HEK293 (cell line): ENCODE data around the gene ABLIM2.

ENCODE experiments used
- CTCF ChIA-PET: fragments of 350-600 bp; formaldehyde crosslinking; extraction: SDS; loops from one replicate; lab custom pipeline; 2021; ENCODE audit warnings: antibody characterized with exemption; lab: Yijun Ruan, JAX
- POLR2A ChIA-PET: fragments of 300-600 bp; formaldehyde crosslinking; extraction: SDS; loops from one replicate; lab custom pipeline; 2020; ENCODE audit warnings: antibody characterized with exemption, inconsistent platforms; lab: Yijun Ruan, JAX
- H3K27ac ChIP-seq: fragments of 200-500 bp; sonication (Bioruptor generic); 2 replicates; pipeline ENCODE4 v1.5.1; 2014; ENCODE audit warnings: low read depth, low read length, control low read depth, inconsistent platforms; ENCODE audit errors: extremely low read depth
- H3K36me3 ChIP-seq, 2 experiments: fragments of 200-500 bp in 1 of 2; sonication (Bioruptor generic) in 1 of 2; 1 replicate in 1 of 2; 2 replicates in 1 of 2; pipeline ENCODE4 v1.5.1; 2014 to 2017; ENCODE audit warnings: inconsistent platforms in 2 of 2, low read length in 2 of 2; ENCODE audit not compliant: control insufficient read depth in 2 of 2, insufficient read depth in 1 of 2
- H3K4me1 ChIP-seq: fragments of 200-500 bp; sonication (Bioruptor generic); 2 replicates; pipeline ENCODE4 v1.5.1; 2014; ENCODE audit warnings: mild to moderate bottlenecking, low read length, inconsistent platforms; ENCODE audit not compliant: control insufficient read depth, insufficient read depth
- H3K4me3 ChIP-seq: 2 replicates; pipeline ENCODE4 v1.5.1; 2011; ENCODE audit warnings: low read depth, mild to moderate bottlenecking, control low read depth, low read length, moderate library complexity
- H3K9me3 ChIP-seq: fragments of 200-500 bp; sonication (Bioruptor generic); 2 replicates; pipeline ENCODE4 v1.5.1; 2014; ENCODE audit warnings: low read depth, low read length, inconsistent platforms; ENCODE audit not compliant: control insufficient read depth, insufficient read depth
- BCL11B ChIP-seq: fragments of 450-650 bp; formaldehyde crosslinking; IDR thresholded peaks from 2 replicates; pipeline ENCODE4 v1.5.1; 2016; ENCODE audit warnings: low read depth, missing biosample characterization, missing genetic modification characterization
- KLF1 ChIP-seq: fragments of 450-650 bp; formaldehyde crosslinking; IDR thresholded peaks from 2 replicates; pipeline ENCODE4 v1.5.1; 2016; ENCODE audit warnings: missing biosample characterization, missing genetic modification characterization
- PRDM1 ChIP-seq: fragments of 450-650 bp; formaldehyde crosslinking; IDR thresholded peaks from 2 replicates; pipeline ENCODE4; 2016; ENCODE audit warnings: missing biosample characterization, missing genetic modification characterization
- PRDM10 ChIP-seq: fragments of 450-650 bp; formaldehyde crosslinking; IDR thresholded peaks from 2 replicates; pipeline ENCODE4 v1.5.1; 2016; ENCODE audit warnings: missing biosample characterization, missing genetic modification characterization
- RBAK ChIP-seq: fragments of 450-650 bp; formaldehyde crosslinking; IDR thresholded peaks from 2 replicates; pipeline ENCODE4 v1.5.1; 2016; ENCODE audit warnings: missing biosample characterization, missing genetic modification characterization
- SCRT1 ChIP-seq: fragments of 450-650 bp; formaldehyde crosslinking; IDR thresholded peaks from 2 replicates; pipeline ENCODE4 v1.5.1; 2016; ENCODE audit warnings: missing biosample characterization, missing genetic modification characterization, borderline replicate concordance
- TRIM28 ChIP-seq: IDR thresholded peaks from 2 replicates; pipeline ENCODE4 v1.6.1; 2011; ENCODE audit warnings: low read length, control low read depth, borderline replicate concordance
- YY2 ChIP-seq: fragments of 450-650 bp; formaldehyde crosslinking; IDR thresholded peaks from 2 replicates; pipeline ENCODE4 v1.5.1; 2016; ENCODE audit warnings: missing biosample characterization, missing genetic modification characterization
- ZIC2 ChIP-seq: fragments of 450-650 bp; formaldehyde crosslinking; IDR thresholded peaks from 2 replicates; pipeline ENCODE4 v1.5.1; 2016; ENCODE audit warnings: missing biosample characterization, missing genetic modification characterization
- ZNF133 ChIP-seq: fragments of 450-650 bp; formaldehyde crosslinking; IDR thresholded peaks from 2 replicates; pipeline ENCODE4 v1.5.1; 2016; ENCODE audit warnings: missing biosample characterization, missing genetic modification characterization
- ZNF140 ChIP-seq: fragments of 450-650 bp; formaldehyde crosslinking; IDR thresholded peaks from 2 replicates; pipeline ENCODE4 v1.5.1; 2016; ENCODE audit warnings: missing biosample characterization, missing genetic modification characterization
- ZNF148 ChIP-seq: fragments of 450-650 bp; formaldehyde crosslinking; IDR thresholded peaks from 2 replicates; pipeline ENCODE4 v1.5.0; 2017; ENCODE audit warnings: missing biosample characterization, missing genetic modification characterization, borderline replicate concordance
- ZNF266 ChIP-seq: fragments of 450-650 bp; formaldehyde crosslinking; IDR thresholded peaks from 2 replicates; pipeline ENCODE4 v1.5.1; 2016; ENCODE audit warnings: missing biosample characterization, missing genetic modification characterization, low read depth
- ZNF354C ChIP-seq: fragments of 450-650 bp; formaldehyde crosslinking; IDR thresholded peaks from 2 replicates; pipeline ENCODE4 v1.5.1; 2016; ENCODE audit warnings: missing biosample characterization, missing genetic modification characterization, low read depth, borderline replicate concordance
- ZNF426 ChIP-seq: fragments of 450-650 bp; formaldehyde crosslinking; IDR thresholded peaks from 2 replicates; pipeline ENCODE4 v1.5.1; 2017; ENCODE audit warnings: missing biosample characterization, missing genetic modification characterization, mild to moderate bottlenecking, inconsistent platforms, moderate library complexity
- ZNF580 ChIP-seq: fragments of 450-650 bp; formaldehyde crosslinking; IDR thresholded peaks from 2 replicates; pipeline ENCODE4 v1.5.1; 2016; ENCODE audit warnings: missing biosample characterization, missing genetic modification characterization
- ZNF658 ChIP-seq: fragments of 450-650 bp; formaldehyde crosslinking; IDR thresholded peaks from 2 replicates; pipeline ENCODE4; 2016; ENCODE audit warnings: missing biosample characterization, missing genetic modification characterization
- ZNF677 ChIP-seq: fragments of 450-650 bp; IDR thresholded peaks from 2 replicates; pipeline ENCODE4 v1.5.0; 2018; ENCODE audit warnings: missing biosample characterization, mild to moderate bottlenecking, missing genetic modification characterization, moderate library complexity

The ABLIM2 gene

DNA sequence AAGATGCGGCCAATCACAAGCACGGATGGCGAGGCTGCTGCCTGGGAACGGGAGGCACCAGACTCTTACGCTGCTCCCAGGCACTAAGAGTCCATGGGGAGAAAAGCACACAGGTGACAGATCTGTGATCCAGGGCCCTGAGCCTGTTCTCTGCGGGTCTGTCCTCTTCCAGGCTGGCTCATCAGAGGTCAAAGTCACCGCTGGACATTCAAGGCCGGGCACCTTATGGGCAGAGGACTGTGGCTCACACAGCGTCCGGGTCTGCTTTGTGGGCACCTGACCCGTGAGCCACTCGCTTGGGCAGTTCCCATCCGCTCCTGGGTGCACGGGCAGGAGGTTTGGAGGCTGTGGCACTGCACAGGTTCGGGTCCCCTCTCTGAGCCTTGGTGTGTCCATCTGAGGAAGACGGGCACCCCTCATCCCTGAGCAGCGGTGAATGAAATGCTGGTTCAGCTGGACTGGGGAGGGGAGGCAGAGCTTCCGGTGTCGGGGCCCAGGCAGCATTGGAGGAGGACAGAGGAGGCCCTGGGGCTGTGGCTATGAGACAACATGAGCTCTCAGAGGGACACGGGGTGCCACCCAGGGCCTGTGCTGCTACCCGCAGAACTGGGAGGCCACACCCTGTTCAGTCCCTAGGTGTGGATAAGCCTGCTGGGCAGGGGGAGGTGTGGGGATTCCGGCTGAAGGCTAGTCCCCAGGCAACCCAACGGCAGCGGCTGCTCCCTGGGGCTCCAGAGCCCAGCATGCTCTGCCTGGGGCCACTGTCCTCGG, 157.7 kb downstream of the ABLIM2 start:
- H3K36me3 ChIP-seq, result no peaks in the 10 kb centered on the region
- H3K4me3 ChIP-seq, result no peak overlapping the region
- CTCF ChIA-PET, result no interaction called here
- H3K4me1 ChIP-seq, result no peaks in the 10 kb centered on the region
- TF ChIP-seq KLF1 (tag by site-specific recombination) (0 out of 2 replicates have a peak, but pooled peaks have one; percentile 9), ZNF266 (tag by site-specific recombination) (no peak), ZNF133 (tag by site-specific recombination) (no peak), ZNF580 (no peak), ZIC2 (tag by site-specific recombination) (peak; percentile 88), ZNF658 (tag by site-specific recombination) (no peak)
- H3K27ac ChIP-seq, result no peak overlapping the region
- no peaks in the 10 kb centered on the region for H3K9me3 ChIP-seq
- POLR2A ChIA-PET, result no interaction called here

DNA sequence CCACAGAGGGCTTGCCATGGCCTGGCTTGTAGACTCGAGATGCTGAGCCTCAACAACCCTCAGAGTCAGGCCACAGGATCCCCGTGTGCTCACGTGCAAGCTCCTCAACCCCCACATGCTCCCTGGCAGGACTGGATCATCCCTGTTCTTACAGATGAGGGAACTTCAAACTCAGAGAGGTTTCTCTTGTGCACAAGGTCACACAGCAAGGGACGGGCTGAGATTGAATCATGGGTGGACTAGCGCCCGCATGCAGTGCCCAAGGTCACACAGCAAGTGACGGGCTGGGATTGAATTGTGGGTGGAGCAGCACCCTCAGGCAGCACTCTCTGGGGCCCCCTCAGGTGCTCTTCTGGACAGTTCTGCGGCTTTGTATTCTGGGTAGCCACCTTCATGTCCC, 158.4 kb downstream of the ABLIM2 start:
- H3K36me3 ChIP-seq, result no peaks in the 10 kb centered on the region
- no peak overlapping the region for H3K4me3 ChIP-seq
- no peak overlapping the region for H3K27ac ChIP-seq
- POLR2A ChIA-PET, result no interaction called here
- no peak for TF ChIP-seq SCRT1
- no peak for TF ChIP-seq PRDM10 (tag by site-specific recombination)
- no peak for TF ChIP-seq ZNF354C
- TF ChIP-seq BCL11B, result no peak
- TF ChIP-seq ZNF426 (tag by site-specific recombination), result no peak
- TF ChIP-seq YY2 (tag by site-specific recombination), result no peak
- no peak for TF ChIP-seq PRDM1 (tag by site-specific recombination)
- TF ChIP-seq ZNF140 (tag by site-specific recombination), result no peak
- no peak for TF ChIP-seq TRIM28
- TF ChIP-seq ZNF148 (tag by site-specific recombination), result no peak
- TF ChIP-seq ZNF677, result no peak
- no peak for TF ChIP-seq RBAK (tag by site-specific recombination)
- TF ChIP-seq, all 188 proteins: peak for 0
- Histone ChIP-seq H3K4me1 (no peaks in the 10 kb centered on the region), H3K9me3 (no peaks in the 10 kb centered on the region)
- CTCF ChIA-PET, result no interaction called here
